Prostate gland (tissue), 2 donors: ENCODE data around the gene ARHGAP44. TPM values are rescaled to one million over a fixed set of nuclear protein-coding genes. Genes with fewer than 3 reads are reported as not detected.
A peak's percentile ranks its signal among the peaks of the same experiment; 100 is the strongest.

ENCODE experiments used
- DNase-seq: peaks from one replicate; pipeline ENCODE4 v3.0.0-alpha.2; 2019; ENCODE audit warnings: low spot score
- H3K27ac ChIP-seq, 2 donors: fragments of 200-600 bp; sonication (generic); 2 replicates each; pipeline ENCODE4 v1.5.1; 2017 to 2019
- H3K27me3 ChIP-seq: fragments of 200-600 bp; sonication (generic); replicated peaks from 2 replicates; pipeline ENCODE4 v1.5.1; 2019; ENCODE audit not compliant: insufficient read depth
- H3K36me3 ChIP-seq, 2 donors: fragments of 200-600 bp; sonication (generic); 1 replicate in 1 of 2; 2 replicates in 1 of 2; pipeline versions ENCODE4 v1.5.1 to v1.8.1; 2017 to 2019
- H3K4me1 ChIP-seq: fragments of 200-600 bp; sonication (generic); replicated peaks from 2 replicates; pipeline ENCODE4 v1.5.1; 2019
- H3K4me3 ChIP-seq, 2 donors: fragments of 200-600 bp; sonication (generic); 2 replicates each; pipeline ENCODE4 v1.5.1; 2017 to 2019
- H3K9me3 ChIP-seq: fragments of 200-600 bp; sonication (generic); 2 replicates; pipeline ENCODE4 v1.5.1; 2017
- CTCF ChIP-seq, 4 experiments: fragments of 200-600 bp in 2 of 4; fragments of 450-650 bp in 2 of 4; sonication (generic) in 2 of 4; IDR thresholded peaks; 1 replicate in 3 of 4; 2 replicates in 1 of 4; pipeline ENCODE4 v1.5.1; 2016 to 2019; ENCODE audit warnings: antibody characterized with exemption in 4 of 4, mild to moderate bottlenecking in 2 of 4, moderate library complexity in 2 of 4
- POLR2A ChIP-seq: fragments of 450-650 bp; IDR thresholded peaks from one replicate; pipeline ENCODE4 v1.6.1; 2016; ENCODE audit warnings: antibody characterized with exemption, mild to moderate bottlenecking
- POLR2AphosphoS5 ChIP-seq: sonication (generic); formaldehyde crosslinking; IDR thresholded peaks from one replicate; pipeline ENCODE4 v1.6.1; 2017; ENCODE audit warnings: antibody characterized with exemption
- WGBS: methylation state at CpG from one replicate; pipeline ENCODE4 v1.1.5; 2018; 5-methylcytosine and 5-hydroxymethylcytosine counted together
- intact Hi-C: fragments of 100-400 bp; cut with DNase I; formaldehyde crosslinking; loops from one replicate; pipeline ENCODE4 v1.14.2; 2022
- total RNA-seq, 2 donors: library from RNA; depleted of rRNA; stranded (reverse); fragments of >200 nt; gene quantifications; one replicate each; pipeline ENCODE4 v1.1.0, GENCODE V29; 2016

The ARHGAP44 gene
- total RNA-seq, 2 donors from 2014 or later = 7.5 to 15.7 TPM

GRCh38 chr17:13008461-13008860, 219.2 kb downstream of the ARHGAP44 start:
- TF ChIP-seq POLR2A = no peak
- TF ChIP-seq CTCF (IDR thresholded peaks at IDR 0.05) = no peak
- no peak for TF ChIP-seq POLR2AphosphoS5
- intact Hi-C loops = loop anchor here (10.0 kb wide), 1 partner anchor 344 kb away; the partner anchor contains the start of gene MYOCD
- Histone ChIP-seq H3K27me3 (no peaks in the 10 kb centered on the region), H3K27ac (no peak overlapping the region), H3K4me1 (no peaks in the 10 kb centered on the region), H3K4me3 (no peak overlapping the region), H3K9me3 (no peaks in the 10 kb centered on the region), H3K36me3 (peaks cover 6 to 13% of the 10 kb centered on the region in 2 donors)
- no peak for DNase-seq
- 91% methylated on average over 8 of the region's 8 CpGs for WGBS

- Histone ChIP-seq H3K36me3 (peaks cover 0 to 13% of the 10 kb centered on the region in 2 donors), H3K9me3 (no peaks in the 10 kb centered on the region), H3K27me3 (no peaks in the 10 kb centered on the region), H3K27ac (no peak overlapping the region), H3K4me3 (no peak overlapping the region), H3K4me1 (no peaks in the 10 kb centered on the region)
- intact Hi-C loops = no loop called here
- DNase-seq = no peak
- TF ChIP-seq POLR2AphosphoS5 = no peak
- no peak for TF ChIP-seq CTCF (IDR thresholded peaks at IDR 0.05)
- TF ChIP-seq POLR2A = no peak
- 87% methylated on average over 7 of the region's 7 CpGs for WGBS
These were observed 221.7 kb downstream of the ARHGAP44 start for GRCh38 chr17:13010959-13011358.

- Histone ChIP-seq H3K4me1 (no peaks in the 10 kb centered on the region), H3K27ac (no peak overlapping the region), H3K9me3 (no peaks in the 10 kb centered on the region), H3K27me3 (no peaks in the 10 kb centered on the region), H3K36me3 (peaks cover 0 to 13% of the 10 kb centered on the region in 2 donors), H3K4me3 (no peak overlapping the region)
- no peak for TF ChIP-seq CTCF (IDR thresholded peaks at IDR 0.05)
- DNase-seq = no peak
- 97% methylated on average over 7 of the region's 7 CpGs for WGBS
- intact Hi-C loops = no loop called here
These were observed 225.5 kb downstream of the ARHGAP44 start for GRCh38 chr17:13014801-13015200.

- Histone ChIP-seq H3K4me3 (peak overlapping the region; percentile 77 to 90), H3K4me1 (no peaks in the 10 kb centered on the region), H3K9me3 (no peaks in the 10 kb centered on the region), H3K27me3 (no peaks in the 10 kb centered on the region), H3K36me3 (peaks cover 0 to 10% of the 10 kb centered on the region in 2 donors), H3K27ac (peak overlapping the region; percentile 69 to 72)
- 17% methylated on average over 19 of the region's 21 CpGs for WGBS
- intact Hi-C loops = no loop called here
- DNase-seq = no peak
- TF ChIP-seq CTCF (IDR thresholded peaks at IDR 0.05) = no peak
- no peak for TF ChIP-seq POLR2A
- TF ChIP-seq POLR2AphosphoS5 = no peak
These were observed 227.8 kb downstream of the ARHGAP44 start for GRCh38 chr17:13016881-13017654.
